ENCODE results near the gene SAE1.

GRCh38 chr19:47142779-47143178 lies 12.1 kb downstream of the SAE1 start:
- no peak for TF ChIP-seq CTCF (conservative IDR thresholded peaks at IDR 0.05; ENCODE audit: low read depth, low read length)
- TF ChIP-seq POLR2A (IDR thresholded peaks at IDR 0.05; ENCODE audit: low read depth, low read length), result no peak
- TF ChIP-seq CEBPB (IDR thresholded peaks at IDR 0.05; ENCODE audit: low read depth, low read length), result no peak
- no peak for TF ChIP-seq MAFK (IDR thresholded peaks at IDR 0.05; ENCODE audit: low read depth, low read length)
- TF ChIP-seq MAZ (IDR thresholded peaks at IDR 0.05; ENCODE audit: borderline replicate concordance, low read depth, low read length), result no peak
- TF ChIP-seq RFX5 (IDR thresholded peaks at IDR 0.05; ENCODE audit: low read depth, low read length), result no peak
- no peak for TF ChIP-seq RAD21 (IDR thresholded peaks at IDR 0.05; ENCODE audit: low read length)
- TF ChIP-seq RCOR1 (IDR thresholded peaks at IDR 0.05; ENCODE audit: insufficient replicate concordance, low read length), result no peak
- no peak for TF ChIP-seq SMC3 (IDR thresholded peaks at IDR 0.05; ENCODE audit: low read depth, low read length)
- no peak for TF ChIP-seq CHD1 (IDR thresholded peaks at IDR 0.05; ENCODE audit: low read depth, low read length)
- TF ChIP-seq BHLHE40 (IDR thresholded peaks at IDR 0.05; ENCODE audit: low read depth, low read length), result no peak

All from IMR-90 (cell line).